AG10803 (cell line): ENCODE measurements around the gene TPSAB1.
"Not testable (repeated sequence)": the region's sequence is repeated elsewhere in the genome, so short reads cannot be mapped to it uniquely, and the experiment has no call there.

ENCODE experiments used
- DNase-seq: peaks from one replicate; pipeline ENCODE4 v3.0.0; 2010; ENCODE audit warnings: low read depth
- H3K4me3 ChIP-seq: 2 replicates; pipeline ENCODE4 v1.5.1; 2011; ENCODE audit warnings: mild to moderate bottlenecking, low read length, control low read depth
- CTCF ChIP-seq: conservative IDR thresholded peaks from 2 replicates; pipeline ENCODE4 v1.5.1; 2011; ENCODE audit warnings: mild to moderate bottlenecking, low read length, control low read depth, inconsistent platforms

The TPSAB1 gene

GRCh38 chr16:1262846-1263221, 22.3 kb downstream of the TPSAB1 start:
- TF ChIP-seq CTCF = no peak
- no peak overlapping the region for H3K4me3 ChIP-seq
- no peak for DNase-seq

GRCh38 chr16:1263591-1264344, 23.3 kb downstream of the TPSAB1 start:
- no peak for DNase-seq
- TF ChIP-seq CTCF = no peak
- H3K4me3 ChIP-seq = no peak overlapping the region

DNA sequence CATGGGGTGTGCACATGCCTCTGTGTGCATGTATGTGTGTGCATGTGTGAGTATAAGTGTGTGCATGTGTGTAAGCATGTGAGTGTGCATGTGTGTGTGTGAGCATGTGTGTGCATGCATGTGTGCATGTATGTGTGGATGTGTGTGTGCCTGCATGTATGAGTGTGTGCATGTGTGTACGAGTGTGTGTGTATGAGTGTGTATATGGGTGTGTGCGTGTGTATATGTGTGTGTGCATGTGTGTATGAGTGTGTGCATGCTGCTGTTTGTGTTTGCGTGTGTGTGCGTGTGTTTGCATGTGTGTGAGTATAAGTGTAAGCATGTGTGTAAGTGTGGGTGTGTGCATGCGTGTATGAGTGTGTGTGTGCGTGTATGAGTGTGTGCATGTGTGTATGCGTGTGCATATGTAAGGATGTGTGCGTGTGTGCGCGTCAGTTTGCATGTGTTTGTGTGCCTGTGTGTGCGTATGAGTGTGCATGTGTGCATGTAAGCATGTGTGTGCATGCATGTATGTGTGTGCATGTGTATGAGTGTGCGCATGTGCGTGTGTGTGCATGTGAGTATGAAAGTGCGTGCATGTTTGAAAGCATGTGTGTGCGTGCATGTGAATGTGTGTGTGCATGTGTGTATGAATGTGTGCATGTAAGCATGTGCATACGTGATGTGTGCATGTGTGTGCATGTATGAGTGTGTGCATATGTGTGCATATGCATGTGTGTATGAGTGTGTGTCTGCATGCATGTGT, 24.0 kb downstream of the TPSAB1 start:
- no peak for DNase-seq
- TF ChIP-seq CTCF = no peak
- H3K4me3 ChIP-seq = no peak overlapping the region

DNA sequence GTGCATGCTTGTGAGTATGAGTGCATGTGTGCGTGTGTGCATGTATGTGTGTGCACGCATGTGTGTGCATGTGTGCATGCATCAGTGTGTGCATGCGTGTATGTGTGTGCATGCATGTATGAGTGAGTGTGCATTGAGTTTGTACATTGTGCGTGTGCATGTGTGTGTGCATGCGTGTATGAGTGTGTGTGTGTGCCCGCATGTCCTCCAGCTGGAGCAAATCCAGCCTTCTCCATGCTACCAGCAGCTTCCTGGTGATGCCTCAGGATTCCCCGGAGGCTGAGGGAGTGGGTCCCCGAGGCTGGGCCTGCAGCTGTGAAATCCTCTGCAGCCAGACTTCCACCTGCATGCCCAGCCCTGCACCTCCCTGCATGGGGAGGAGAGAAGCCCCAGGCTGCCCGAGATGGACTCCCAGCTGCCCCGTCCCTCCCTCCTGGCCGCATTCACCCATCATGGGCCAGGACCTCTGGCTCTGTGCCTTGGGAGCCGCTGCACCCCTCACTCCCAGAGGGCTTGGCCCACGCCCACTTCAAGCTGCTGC, 24.7 kb downstream of the TPSAB1 start:
- H3K4me3 ChIP-seq = no peak overlapping the region
- TF ChIP-seq CTCF = no peak
- no peak for DNase-seq

- no peak for DNase-seq
- no peak for TF ChIP-seq CTCF
- no peak overlapping the region for H3K4me3 ChIP-seq
These were observed 25.3 kb downstream of the TPSAB1 start for GRCh38 chr16:1265826-1266225.

GRCh38 chr16:1269418-1269817, 28.9 kb downstream of the TPSAB1 start:
- not testable (repeated sequence) for DNase-seq, H3K4me3 ChIP-seq

DNA sequence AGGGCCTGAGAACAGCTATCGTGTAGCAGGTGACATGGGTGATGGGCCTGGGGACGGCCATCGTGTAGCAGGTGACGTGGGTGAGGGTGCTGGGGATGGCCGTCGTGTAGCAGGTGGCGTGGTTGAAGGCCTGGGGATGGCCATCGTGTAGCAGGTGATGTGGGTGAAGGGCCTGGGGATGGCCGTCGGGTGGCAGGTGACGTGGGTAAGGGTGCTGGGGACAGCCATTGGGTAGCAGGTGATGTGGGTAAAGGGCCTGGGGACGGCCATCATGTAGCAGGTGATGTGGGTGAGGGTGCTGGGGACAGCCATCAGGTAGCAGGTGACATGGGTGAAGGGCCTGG, 30.8 kb downstream of the TPSAB1 start:
- no peak for DNase-seq
- H3K4me3 ChIP-seq = no peak overlapping the region
- no peak for TF ChIP-seq CTCF

DNA sequence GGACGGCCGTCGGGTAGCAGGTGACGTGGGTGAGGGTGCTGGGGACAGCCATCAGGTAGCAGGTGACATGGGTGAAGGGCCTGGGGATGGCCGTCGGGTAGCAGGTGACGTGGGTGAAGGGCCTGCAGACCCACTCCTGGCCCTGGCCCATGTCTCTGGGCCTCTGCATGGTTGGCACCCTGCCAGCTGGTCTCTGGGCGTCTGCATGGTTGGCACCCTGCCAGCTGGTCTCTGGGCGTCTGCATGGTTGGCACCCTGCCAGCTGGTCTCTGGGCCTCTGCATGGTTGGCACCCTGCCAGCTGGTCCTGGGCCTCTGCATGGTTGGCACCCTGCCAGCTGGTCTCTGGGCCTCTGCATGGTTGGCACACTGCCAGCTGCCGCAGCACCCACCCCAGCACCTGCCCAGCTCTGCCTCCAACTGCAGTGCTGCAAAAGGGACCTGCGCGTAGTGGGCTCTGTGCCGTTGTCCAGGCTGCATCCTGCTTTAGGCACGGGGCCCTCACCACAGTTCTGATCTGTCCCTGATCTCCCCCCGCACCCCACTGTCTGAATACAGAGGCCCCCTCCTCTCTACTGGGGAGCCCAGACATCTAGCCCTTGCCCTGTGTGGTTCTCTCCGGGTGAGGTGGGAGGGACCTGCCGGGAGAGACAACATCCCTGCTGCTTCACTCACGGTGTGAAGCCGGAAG, 31.4 kb downstream of the TPSAB1 start:
- not testable (repeated sequence) for H3K4me3 ChIP-seq, DNase-seq
